Colonic mucosa (tissue), 4 donors: ENCODE measurements around the gene IFNL3. TPM values are rescaled to one million over a fixed set of nuclear protein-coding genes. Genes with fewer than 3 reads are reported as not detected.

ENCODE experiments used
- DNase-seq: peaks from one replicate; pipeline ENCODE4 v3.0.0-alpha.2; 2020
- H3K27ac ChIP-seq: fragments of 200-600 bp; one replicate; pipeline ENCODE4 v1.8.0; 2021
- H3K27me3 ChIP-seq: fragments of 200-600 bp; one replicate; pipeline ENCODE4 v1.8.0; 2021
- H3K36me3 ChIP-seq: fragments of 200-600 bp; one replicate; pipeline ENCODE4 v1.8.0; 2021
- H3K4me1 ChIP-seq: fragments of 200-600 bp; one replicate; pipeline ENCODE4 v1.8.0; 2021; ENCODE audit warnings: mild to moderate bottlenecking
- H3K4me3 ChIP-seq: fragments of 200-600 bp; one replicate; pipeline ENCODE4 v1.8.0; 2021
- H3K9ac ChIP-seq, 2 donors: one replicate each; pipeline ENCODE4 v1.7.0; 2013; ENCODE audit warnings: control low read depth in 2 of 2, low read depth in 2 of 2, low read length in 2 of 2
- H3K9me3 ChIP-seq: fragments of 200-600 bp; one replicate; pipeline ENCODE4 v1.8.0; 2021
- intact Hi-C: fragments of 100-400 bp; cut with DNase I; formaldehyde crosslinking; loops from one replicate; pipeline ENCODE4 v1.14.1; 2022
- total RNA-seq, 2 donors: library from RNA; stranded (reverse); fragmentation: NEBNext Ultra II Directional in 1 of 2; extraction: Animal tissue kit (Norgen Biotek cat#: 25700) in 1 of 2; gene quantifications; one replicate each; pipeline ENCODE4 v1.2.1, GENCODE V29; 2021
- TF ChIP-seq, protein P1 (sequence below): fragments of 200-600 bp; IDR thresholded peaks from one replicate; pipeline ENCODE4 v1.8.0; 2022; ENCODE audit warnings: antibody characterized with exemption, mild to moderate bottlenecking
- donor health status: healthy.
- donor health status: DM: no; HTN: no; CAD: no.
- donor health status: DM: no; HTN: no; CAD: no.

Gene IFNL3
- total RNA-seq, 2 donors from 2014 or later: not detected

DNA sequence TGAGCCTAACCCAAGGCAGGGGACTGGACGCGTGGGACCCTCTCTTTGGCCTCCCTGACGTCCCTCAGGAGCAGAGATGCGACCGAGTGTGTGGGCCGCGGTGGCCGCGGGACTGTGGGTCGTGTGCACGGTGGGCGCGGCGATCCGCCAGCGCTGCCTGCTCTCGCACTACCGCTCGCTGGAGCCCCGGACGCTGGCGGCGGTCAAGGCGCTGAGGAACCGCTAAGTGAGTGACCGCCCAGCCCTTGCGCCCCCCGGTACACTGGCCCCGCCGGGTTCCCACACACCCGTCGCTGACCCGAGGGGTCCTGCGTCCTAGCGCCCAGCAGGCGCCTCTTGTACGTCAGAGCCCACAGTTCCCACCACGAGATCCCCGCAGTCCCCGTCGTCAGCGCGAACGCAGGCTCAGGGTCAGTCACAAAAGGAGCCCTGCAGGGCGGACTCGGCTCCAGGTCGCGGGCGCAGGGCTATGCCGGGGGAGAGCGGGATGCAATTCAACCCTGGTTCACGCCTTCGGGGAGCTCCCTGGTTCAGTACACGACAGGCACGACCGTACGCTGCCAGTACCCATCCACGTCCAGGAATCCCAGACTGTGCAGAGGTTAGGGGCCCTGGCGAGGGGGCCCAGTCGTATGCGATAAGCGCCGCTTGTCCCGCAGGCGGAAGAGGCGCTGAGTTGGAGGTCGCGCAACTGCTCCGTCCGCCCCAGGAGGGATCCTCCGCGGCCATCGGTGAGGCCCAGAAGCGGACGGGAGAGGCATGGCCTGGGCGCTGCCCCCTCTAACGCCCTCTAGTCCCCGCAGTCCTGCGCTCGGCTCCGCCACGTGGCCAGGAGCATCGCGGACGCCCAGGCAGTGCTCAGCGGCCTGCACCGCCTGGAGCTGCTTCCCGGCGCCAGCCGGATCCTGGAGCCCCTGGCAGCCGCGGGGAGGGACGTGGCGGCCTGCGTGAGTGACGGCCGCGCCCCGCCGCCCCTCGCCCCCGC lies 19.8 kb upstream of the IFNL3 start:
- DNase-seq: no peak
- peaks cover 25% of the 10 kb centered on the region for H3K27me3 ChIP-seq
- H3K4me1 ChIP-seq: no peaks in the 10 kb centered on the region
- H3K9me3 ChIP-seq: no peaks in the 10 kb centered on the region
- no peaks in the 10 kb centered on the region for H3K36me3 ChIP-seq
- TF ChIP-seq, protein P1, sequence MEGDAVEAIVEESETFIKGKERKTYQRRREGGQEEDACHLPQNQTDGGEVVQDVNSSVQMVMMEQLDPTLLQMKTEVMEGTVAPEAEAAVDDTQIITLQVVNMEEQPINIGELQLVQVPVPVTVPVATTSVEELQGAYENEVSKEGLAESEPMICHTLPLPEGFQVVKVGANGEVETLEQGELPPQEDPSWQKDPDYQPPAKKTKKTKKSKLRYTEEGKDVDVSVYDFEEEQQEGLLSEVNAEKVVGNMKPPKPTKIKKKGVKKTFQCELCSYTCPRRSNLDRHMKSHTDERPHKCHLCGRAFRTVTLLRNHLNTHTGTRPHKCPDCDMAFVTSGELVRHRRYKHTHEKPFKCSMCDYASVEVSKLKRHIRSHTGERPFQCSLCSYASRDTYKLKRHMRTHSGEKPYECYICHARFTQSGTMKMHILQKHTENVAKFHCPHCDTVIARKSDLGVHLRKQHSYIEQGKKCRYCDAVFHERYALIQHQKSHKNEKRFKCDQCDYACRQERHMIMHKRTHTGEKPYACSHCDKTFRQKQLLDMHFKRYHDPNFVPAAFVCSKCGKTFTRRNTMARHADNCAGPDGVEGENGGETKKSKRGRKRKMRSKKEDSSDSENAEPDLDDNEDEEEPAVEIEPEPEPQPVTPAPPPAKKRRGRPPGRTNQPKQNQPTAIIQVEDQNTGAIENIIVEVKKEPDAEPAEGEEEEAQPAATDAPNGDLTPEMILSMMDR: no peak
- intact Hi-C loops: no loop called here
- no peak overlapping the region for H3K27ac ChIP-seq
- H3K9ac ChIP-seq: no peak overlapping the region
- no peak overlapping the region for H3K4me3 ChIP-seq

DNA sequence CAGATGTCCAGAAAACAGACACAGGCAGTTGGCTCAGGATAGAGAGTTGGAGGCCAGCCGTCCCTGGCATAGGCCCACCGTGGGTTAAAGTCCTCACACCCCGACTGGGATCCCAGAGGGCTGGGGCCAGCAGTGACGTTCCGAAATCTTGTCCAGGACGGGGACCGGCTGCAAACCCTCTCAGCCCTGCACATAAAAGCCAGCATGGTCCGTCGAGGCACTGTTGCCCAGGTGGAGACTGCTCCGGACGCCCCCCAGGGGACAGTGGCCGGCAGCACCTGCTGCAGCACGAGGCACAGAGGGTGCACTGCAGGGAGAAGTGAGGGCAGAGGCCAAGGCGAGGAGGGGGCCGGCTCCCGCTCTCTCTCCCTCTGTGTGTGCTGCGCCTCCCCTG lies 19.1 kb upstream of the IFNL3 start:
- intact Hi-C loops: no loop called here
- TF ChIP-seq, protein P1: no peak
- Histone ChIP-seq H3K27me3 (peaks cover 25% of the 10 kb centered on the region), H3K4me3 (no peak overlapping the region), H3K4me1 (no peaks in the 10 kb centered on the region), H3K9me3 (no peaks in the 10 kb centered on the region), H3K9ac (no peak overlapping the region), H3K27ac (no peak overlapping the region), H3K36me3 (no peaks in the 10 kb centered on the region)
- DNase-seq: no peak

DNA sequence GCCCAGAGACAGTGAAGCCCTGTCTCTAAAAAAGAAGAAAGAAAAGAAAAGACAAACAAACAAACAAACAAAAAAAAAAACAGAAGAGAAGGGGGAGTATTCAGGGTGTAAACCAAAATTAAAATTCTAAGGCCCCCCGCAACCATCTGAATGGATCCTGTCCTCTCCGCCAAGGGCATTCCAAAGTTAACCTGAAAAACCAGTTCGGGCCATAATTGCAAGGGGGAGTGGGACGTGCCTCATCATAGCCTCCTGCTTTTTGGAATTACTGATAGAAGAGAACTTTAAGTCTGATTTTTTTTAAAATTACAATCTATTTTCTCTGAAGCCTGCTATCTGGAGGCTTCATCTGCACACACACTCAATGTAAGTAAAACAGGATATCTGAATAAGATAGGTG lies 17.7 kb upstream of the IFNL3 start:
- H3K36me3 ChIP-seq: no peaks in the 10 kb centered on the region
- no peaks in the 10 kb centered on the region for H3K9me3 ChIP-seq
- H3K9ac ChIP-seq: no peak overlapping the region
- TF ChIP-seq, protein P1: no peak
- no peak overlapping the region for H3K27ac ChIP-seq
- intact Hi-C loops: no loop called here
- no peak for DNase-seq
- H3K4me1 ChIP-seq: no peaks in the 10 kb centered on the region
- H3K4me3 ChIP-seq: no peak overlapping the region
- peaks cover 25% of the 10 kb centered on the region for H3K27me3 ChIP-seq

DNA sequence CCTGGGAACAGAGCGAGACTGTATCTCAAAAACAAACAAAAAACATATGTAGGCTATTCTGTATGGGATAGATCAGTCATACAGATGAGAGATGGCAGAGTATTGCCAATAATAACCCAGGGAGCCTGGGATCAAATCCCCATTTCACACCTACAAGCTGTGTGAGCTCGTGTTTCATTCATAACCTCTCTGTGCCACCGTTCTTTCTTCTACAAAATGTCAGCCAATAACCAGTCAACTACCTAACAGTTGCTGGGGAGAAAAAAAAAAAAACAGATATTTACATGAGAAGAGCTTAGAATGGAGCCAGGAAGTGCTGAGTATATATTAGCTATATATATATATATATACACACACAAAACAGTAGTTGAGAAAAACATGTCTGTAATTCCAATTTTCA lies 16.9 kb upstream of the IFNL3 start:
- H3K27ac ChIP-seq: no peak overlapping the region
- H3K4me3 ChIP-seq: no peak overlapping the region
- TF ChIP-seq, protein P1: no peak
- no peak for DNase-seq
- no peaks in the 10 kb centered on the region for H3K9me3 ChIP-seq
- intact Hi-C loops: no loop called here
- H3K36me3 ChIP-seq: no peaks in the 10 kb centered on the region
- H3K9ac ChIP-seq: no peak overlapping the region
- H3K27me3 ChIP-seq: peaks cover 25% of the 10 kb centered on the region
- no peaks in the 10 kb centered on the region for H3K4me1 ChIP-seq

DNA sequence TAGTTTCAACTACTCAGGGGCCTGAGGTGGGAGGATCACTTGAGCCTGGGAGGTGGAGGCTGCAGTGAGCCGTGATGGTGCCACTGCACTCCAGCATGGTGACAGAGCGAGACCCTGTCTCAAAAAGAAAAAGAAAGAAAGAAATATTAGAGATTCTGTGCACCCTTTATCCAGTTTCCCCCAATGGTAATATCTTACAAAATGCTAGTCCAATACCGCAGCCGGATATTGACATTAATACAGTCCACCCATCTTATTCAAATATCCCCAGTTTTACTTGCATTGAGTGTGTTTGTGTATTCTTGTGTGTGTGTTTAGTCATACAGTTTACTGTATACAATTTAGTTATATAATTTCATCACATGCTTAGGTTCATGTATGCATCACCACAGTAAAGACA lies 12.4 kb upstream of the IFNL3 start:
- H3K9me3 ChIP-seq: no peaks in the 10 kb centered on the region
- DNase-seq: no peak
- no peaks in the 10 kb centered on the region for H3K4me1 ChIP-seq
- H3K9ac ChIP-seq: no peak overlapping the region
- peaks cover 3% of the 10 kb centered on the region for H3K27me3 ChIP-seq
- H3K4me3 ChIP-seq: no peak overlapping the region
- H3K27ac ChIP-seq: no peak overlapping the region
- no peaks in the 10 kb centered on the region for H3K36me3 ChIP-seq
- intact Hi-C loops: no loop called here
- TF ChIP-seq, protein P1: no peak
